ENCODE results near the gene ARID1B.

ARID1B gene

GRCh38 chr6:157020881-157021343 lies 243.7 kb downstream of the ARID1B start (continued):
- TF ChIP-seq, protein P1, sequence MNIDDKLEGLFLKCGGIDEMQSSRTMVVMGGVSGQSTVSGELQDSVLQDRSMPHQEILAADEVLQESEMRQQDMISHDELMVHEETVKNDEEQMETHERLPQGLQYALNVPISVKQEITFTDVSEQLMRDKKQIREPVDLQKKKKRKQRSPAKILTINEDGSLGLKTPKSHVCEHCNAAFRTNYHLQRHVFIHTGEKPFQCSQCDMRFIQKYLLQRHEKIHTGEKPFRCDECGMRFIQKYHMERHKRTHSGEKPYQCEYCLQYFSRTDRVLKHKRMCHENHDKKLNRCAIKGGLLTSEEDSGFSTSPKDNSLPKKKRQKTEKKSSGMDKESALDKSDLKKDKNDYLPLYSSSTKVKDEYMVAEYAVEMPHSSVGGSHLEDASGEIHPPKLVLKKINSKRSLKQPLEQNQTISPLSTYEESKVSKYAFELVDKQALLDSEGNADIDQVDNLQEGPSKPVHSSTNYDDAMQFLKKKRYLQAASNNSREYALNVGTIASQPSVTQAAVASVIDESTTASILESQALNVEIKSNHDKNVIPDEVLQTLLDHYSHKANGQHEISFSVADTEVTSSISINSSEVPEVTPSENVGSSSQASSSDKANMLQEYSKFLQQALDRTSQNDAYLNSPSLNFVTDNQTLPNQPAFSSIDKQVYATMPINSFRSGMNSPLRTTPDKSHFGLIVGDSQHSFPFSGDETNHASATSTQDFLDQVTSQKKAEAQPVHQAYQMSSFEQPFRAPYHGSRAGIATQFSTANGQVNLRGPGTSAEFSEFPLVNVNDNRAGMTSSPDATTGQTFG (tag by site-specific recombination; IDR thresholded peaks at IDR 0.05; ENCODE audit: borderline replicate concordance) = no peak
- TF ChIP-seq, protein P2, sequence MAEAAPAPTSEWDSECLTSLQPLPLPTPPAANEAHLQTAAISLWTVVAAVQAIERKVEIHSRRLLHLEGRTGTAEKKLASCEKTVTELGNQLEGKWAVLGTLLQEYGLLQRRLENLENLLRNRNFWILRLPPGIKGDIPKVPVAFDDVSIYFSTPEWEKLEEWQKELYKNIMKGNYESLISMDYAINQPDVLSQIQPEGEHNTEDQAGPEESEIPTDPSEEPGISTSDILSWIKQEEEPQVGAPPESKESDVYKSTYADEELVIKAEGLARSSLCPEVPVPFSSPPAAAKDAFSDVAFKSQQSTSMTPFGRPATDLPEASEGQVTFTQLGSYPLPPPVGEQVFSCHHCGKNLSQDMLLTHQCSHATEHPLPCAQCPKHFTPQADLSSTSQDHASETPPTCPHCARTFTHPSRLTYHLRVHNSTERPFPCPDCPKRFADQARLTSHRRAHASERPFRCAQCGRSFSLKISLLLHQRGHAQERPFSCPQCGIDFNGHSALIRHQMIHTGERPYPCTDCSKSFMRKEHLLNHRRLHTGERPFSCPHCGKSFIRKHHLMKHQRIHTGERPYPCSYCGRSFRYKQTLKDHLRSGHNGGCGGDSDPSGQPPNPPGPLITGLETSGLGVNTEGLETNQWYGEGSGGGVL (tag by site-specific recombination; IDR thresholded peaks at IDR 0.05) = no peak
- TF ChIP-seq ZNF2 (tag by site-specific recombination; IDR thresholded peaks at IDR 0.05) = 0 out of 2 replicates have a peak, but pooled peaks have one; percentile 71
- TF ChIP-seq ZNF501 (tag by site-specific recombination; IDR thresholded peaks at IDR 0.05) = 0 out of 2 replicates have a peak, but pooled peaks have one; percentile 93
- TF ChIP-seq ZBTB11 (tag by site-specific recombination; conservative IDR thresholded peaks at IDR 0.05; ENCODE audit: low read depth) = 0 out of 2 replicates have a peak, but pooled peaks have one; percentile 87
- no peak for TF ChIP-seq ZNF626 (tag by site-specific recombination; IDR thresholded peaks at IDR 0.05)
- no peak for TF ChIP-seq ZNF157 (tag by site-specific recombination; IDR thresholded peaks at IDR 0.05)
- TF ChIP-seq ZNF211 (tag by site-specific recombination; IDR thresholded peaks at IDR 0.05; ENCODE audit: low read depth) = no peak
- TF ChIP-seq ZNF266 (tag by site-specific recombination; IDR thresholded peaks at IDR 0.05; ENCODE audit: low read depth) = no peak
- TF ChIP-seq ZNF670 (tag by site-specific recombination; IDR thresholded peaks at IDR 0.05; ENCODE audit: low read depth) = no peak
- no peak for TF ChIP-seq KLF7 (tag by site-specific recombination; IDR thresholded peaks at IDR 0.05; ENCODE audit: borderline replicate concordance)
- no peak for TF ChIP-seq ZNF121 (tag by site-specific recombination; IDR thresholded peaks at IDR 0.05)
- TF ChIP-seq PRDM1 (tag by site-specific recombination; IDR thresholded peaks at IDR 0.05) = peak; percentile 19; the same call in 1 of the 2 replicates
- no peak for TF ChIP-seq ZNF37A (tag by site-specific recombination; IDR thresholded peaks at IDR 0.05)
- no peak for TF ChIP-seq GLI4 (tag by site-specific recombination; IDR thresholded peaks at IDR 0.05)
- TF ChIP-seq PRDM4 (tag by site-specific recombination; IDR thresholded peaks at IDR 0.05) = no peak
- no peak for TF ChIP-seq ZNF350 (tag by site-specific recombination; IDR thresholded peaks at IDR 0.05)
- TF ChIP-seq ZNF366 (tag by site-specific recombination; conservative IDR thresholded peaks at IDR 0.05) = 0 out of 2 replicates have a peak, but pooled peaks have one; percentile 34
- peak; percentile 43; the same call in 1 of the 2 replicates for TF ChIP-seq ZNF394 (tag by site-specific recombination; IDR thresholded peaks at IDR 0.05; ENCODE audit: borderline replicate concordance)

Measured in HEK293 (cell line).